ENCODE results near the gene WDR54.

The WDR54 gene, protein sequence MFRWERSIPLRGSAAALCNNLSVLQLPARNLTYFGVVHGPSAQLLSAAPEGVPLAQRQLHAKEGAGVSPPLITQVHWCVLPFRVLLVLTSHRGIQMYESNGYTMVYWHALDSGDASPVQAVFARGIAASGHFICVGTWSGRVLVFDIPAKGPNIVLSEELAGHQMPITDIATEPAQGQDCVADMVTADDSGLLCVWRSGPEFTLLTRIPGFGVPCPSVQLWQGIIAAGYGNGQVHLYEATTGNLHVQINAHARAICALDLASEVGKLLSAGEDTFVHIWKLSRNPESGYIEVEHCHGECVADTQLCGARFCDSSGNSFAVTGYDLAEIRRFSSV
- 0.08 to 2.9 (median 0.78) reads per million in 18 experiments for total RNA-seq

DNA sequence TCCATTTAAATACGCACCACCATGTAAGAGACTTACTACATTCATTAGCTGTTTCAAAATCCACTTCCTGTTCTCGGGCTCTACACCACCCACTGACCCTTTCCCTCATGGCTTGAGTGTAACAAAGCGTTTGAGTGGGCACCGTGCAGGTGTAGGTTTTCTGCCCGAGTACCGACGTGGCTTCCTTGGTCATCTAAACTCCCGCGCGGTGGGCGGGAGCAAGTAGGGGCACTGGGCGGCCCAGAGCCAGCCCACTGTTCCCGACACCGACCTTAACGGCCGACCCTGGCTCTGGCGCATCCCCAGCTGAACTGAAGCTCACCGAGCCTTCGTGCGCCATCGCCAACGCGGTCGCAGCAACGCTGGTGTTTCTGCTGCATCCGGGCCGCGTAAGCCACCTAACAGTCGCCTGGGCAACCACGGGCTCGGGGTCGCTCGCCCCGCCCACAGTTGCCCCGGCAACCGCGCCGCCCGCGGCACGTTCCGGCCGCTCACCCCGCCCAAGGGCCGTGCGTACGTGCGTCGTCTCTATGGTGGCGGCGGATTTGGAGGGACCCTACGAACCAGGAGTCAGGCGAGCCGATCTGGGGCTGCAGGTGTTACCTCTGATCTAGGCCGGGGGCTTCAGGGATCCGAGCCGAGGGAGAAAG, at the start of gene WDR54, which contains the start of gene C2orf81:
TSS of gene WDR54 (plus strand) at position 510 of the 650 bp plus-strand sequence. CDS start 424 bp downstream, outside the sequence.
TSS of gene C2orf81 (minus strand) at position 399 of the 650 bp plus-strand sequence. CDS start at position 340, 59 bp downstream.
- peak; percentile 68 to 81 for DNase-seq

DNA sequence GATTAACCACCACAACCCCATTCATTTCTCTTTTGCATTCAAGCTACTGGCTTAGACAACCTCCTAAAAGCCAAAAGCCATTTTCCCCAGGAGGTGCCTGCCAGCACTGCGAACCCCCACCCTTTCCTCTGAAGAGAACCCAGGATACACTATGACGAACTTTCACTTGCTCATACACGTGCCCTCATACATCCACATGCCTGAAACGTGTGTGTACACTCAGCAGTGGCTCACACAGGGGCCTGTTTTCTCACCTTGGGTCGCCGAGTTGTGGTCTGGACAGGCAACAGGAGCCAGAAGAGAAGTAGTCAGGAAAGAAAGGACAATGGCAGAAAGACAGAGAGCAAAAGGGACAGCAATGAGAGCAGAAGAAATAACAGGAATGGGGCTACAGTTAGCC, 48.9 kb upstream of the WDR54 start:
- no peak for DNase-seq

DNA sequence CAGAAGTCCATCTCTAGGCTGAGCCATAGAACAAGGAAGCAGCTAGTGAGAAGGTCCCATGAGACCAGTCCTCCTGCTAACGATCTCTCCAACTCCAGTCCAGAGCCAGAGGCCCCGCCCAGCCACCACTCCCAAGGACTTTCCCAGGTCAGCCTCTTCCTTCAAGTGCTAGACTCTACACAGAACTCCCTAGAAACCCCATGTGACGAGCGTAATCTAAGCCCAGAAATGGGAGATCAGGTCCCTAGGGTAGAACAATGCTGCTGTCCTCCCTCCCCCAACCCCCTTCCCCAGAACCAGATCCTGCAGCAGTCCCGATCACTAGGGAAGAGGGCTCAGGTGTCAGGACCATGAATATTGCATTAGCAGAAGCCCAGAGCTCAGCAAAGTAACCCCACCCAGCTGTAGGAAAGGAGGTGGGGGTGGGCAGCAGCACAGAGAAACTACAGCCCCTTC, 48.3 kb upstream of the WDR54 start:
- no peak for DNase-seq

DNA sequence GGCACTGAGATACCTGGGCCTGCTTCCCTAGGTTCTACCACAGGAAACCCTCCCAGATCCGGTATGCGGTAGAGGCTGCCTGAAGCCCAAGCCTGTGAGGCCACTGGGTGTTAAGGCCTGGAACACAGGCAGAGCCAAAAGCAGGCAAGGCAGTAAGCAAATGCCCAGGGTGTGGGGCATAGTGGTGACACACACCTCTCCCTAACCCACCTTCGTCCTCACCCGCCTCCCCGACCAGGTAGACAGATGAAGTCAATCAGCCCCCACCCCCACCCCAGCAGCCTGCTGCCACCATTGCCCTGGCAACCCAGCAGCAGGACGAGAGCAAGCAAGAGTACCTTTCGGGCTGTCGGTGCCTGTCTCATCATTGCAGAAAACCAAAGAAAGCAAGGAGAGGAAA, 47.5 kb upstream of the WDR54 start:
- no peak for DNase-seq

DNA sequence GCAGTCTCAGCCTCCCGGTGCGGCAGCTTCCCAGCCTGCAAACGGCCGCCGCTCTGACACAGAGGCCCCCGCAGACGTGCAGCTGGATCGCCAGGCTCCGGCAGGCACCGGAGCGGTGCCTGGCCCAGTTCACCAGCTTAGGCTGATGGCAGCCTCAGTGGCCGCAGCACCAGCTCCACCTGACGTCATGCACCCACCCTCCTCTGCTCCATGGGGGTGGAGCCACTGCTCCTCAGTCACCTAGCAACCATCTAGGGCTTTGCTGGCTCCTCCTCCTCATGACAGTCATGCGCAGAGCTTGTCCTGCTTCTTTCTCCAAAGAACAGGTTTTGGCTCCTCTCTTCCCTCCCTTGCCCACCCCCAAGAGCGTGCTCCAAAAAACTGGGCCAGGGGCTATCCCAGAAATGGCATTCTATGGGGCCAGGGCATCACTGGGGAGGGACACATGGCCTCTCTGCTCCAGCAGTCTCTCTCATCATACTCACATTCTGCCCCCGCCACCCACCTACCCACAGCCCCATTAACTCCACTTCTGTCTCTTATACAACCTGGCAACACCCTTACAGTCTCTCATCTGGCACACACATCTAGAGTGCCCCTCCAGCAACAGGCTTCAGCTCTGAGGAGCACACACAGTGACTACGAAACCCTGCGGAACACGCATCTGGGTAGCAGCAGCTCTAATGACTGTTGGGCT, 46.9 kb upstream of the WDR54 start:
- DNase-seq: no peak

DNA sequence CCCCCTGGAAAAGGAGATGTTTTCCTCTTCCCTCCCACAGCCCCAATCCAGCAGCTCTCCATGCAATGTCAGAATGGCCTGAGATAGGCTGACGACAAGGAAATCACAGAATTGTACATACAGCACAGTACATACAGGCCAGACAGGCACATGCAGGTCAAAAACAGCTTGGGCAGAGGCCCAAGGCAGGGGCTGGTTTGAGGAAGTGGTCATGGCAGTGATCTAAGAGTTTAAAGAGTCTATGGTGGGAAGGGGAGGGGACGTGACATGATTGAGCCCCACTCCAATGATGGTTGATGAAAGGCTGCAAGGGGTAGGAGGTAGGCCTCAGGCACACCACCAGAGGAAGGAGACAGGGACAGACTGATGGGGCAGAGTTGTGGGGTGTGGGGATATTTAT, 45.7 kb upstream of the WDR54 start:
- DNase-seq: no peak

DNA sequence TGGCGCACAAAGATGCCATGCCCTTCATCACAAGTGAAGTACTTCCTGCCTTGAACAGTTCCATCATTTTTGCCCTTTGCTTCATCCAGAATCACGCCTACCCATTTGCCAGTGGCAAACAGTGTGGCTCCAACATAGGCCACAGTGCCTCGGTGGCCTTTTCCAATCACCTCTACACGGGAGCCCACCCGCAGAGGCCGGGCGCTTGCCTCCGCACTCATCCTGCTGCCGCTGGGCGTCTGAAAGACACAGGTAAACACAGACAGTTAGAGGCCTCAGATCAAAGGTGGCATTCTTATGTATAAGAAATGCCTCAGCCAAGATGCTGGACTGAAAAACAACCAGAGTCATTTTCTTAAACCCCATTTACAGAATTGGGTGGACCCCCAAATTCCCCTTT, 43.5 kb upstream of the WDR54 start:
- DNase-seq: no peak

DNA sequence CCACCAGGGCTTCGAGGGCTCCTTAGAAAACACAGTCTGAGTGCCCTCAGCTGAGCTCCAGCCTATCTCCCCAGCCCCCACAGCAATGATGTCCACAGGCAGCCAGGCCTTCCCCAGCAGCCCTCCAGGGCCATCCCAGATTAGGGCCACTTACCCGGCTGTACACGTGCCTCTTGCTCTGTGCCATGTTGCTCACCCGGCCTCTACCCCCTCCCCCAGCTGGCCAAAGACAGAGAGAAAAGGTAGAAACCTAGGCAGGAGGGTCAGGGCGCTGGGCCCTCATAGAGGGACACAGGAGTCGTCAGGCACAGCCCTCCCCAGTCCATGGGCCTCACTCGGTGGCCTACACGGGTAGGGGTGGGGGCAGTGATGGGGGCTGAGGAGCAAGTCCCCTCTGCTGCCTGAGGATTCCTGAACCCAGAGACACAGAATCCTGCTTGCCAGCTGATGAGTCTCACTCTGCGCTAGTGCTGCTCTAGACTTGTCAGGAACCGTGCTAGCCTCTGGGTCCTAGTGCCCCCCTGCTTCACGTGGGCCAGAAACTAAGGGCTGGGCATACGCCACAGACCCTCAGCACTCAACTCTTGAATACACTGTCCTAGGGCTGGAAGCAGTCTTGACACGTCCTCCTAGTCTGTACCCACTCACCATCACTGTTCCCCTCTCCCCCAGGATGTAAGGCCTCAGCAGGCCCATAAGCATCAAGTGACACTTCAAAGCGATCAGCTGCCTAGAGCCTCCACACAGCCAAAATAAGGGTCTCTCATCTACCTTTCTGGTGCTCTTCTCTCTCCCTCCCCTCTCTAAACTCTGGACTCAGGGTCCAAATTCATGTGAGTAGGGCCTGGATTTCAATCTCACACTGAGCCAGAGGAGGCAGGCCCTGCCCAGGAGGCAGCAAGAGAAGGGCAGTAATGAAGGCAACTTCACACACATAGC, 41.4 kb upstream of the WDR54 start, which contains the start of gene DCTN1:
TSS of gene DCTN1 (minus strand) at position 461 of the 939 bp plus-strand sequence. CDS start at position 187, 274 bp downstream.
- DNase-seq: no peak

DNA sequence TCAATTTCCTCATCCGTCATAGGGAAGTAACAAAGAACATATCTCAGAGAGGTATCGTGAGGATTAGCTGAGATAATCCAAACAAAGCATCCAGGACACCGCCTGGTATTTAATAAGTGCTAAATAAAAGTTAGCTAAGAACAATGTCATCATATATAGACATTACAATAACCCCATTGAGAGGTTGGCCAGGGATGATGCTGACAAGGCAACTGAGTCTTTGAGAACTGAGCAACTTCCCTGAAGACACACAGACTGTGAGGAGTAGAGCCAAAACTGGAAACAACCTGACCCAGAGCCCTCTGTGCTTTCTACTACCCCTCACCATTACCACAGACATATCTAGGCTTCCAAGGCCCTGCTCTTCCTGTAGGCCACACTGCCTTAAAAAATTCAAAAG, 39.8 kb upstream of the WDR54 start:
- no peak for DNase-seq

DNA sequence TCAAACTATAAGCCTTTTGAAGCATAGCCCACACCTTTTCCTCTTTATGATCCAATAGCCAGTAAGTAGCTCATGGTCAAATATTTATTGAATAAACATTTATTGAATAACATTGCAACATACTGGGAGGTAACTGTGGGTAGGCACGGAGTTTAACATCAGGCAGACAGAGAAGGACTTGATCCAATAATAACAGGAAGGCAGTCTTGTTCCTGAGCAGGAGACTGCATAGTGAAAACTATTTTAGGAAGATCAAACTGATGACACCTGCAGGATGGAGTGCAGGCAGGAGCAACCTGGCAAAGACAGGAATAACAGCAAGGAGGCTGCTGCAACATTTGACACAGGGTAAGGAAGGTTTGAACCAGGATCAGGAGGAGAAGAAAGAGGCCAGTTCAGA, 38.3 kb upstream of the WDR54 start:
- DNase-seq: no peak

DNA sequence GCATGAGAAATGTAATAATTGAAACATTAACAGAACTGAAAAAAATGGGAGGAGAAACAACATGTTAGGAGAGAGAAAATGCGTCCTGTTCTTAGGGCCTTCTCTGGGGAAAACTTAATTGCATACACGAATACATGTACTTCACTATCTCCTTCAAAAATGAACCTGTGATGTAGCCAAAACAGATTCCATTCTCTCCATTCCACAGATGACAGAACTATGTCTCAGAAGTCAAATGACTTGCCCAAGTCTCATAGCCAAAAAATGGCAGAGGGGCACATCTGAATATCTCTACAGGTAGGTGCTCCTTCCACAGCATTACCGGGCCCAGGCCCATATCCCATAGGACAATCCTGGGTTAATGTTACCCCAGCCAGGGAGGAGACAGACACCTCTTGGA, 37.5 kb upstream of the WDR54 start:
- DNase-seq: no peak

DNA sequence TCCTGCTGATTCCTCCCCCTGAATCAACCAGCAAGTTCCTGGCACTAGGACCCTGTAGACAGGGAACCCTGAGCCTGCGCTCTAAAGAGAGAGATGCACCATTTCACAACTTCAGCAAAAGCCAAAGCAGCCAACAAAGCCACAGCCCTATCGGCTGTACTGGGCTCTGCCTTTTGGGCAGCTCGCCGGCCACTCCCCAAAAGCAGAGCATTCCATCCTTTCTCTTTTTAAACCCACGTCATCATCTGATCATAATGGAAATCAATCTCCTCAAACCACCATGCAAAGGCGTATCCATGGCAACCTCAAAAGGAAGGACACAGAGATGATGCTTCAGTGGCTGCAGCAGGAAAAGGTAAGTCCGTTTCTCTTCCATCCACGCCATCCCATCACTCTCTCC, 36.1 kb upstream of the WDR54 start:
- DNase-seq: no peak

DNA sequence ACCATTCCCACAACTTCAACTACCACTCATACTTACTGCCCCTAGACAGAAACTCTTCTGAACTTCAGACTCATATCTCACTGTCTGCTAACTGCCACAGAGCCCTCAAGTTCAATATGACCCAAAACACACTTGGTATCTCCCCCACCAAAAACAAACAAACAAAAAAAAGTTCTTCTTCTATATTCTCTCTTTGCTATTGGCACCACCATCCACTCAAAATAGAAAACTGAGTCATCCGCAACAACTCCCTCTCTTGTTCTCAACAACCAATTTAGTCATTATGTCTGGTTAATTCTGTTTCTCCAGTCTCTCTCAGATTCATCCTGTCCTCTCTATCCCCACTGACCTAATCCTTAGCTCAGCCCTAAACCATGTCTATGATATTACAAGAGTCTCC, 34.2 kb upstream of the WDR54 start:
- no peak for DNase-seq

DNA sequence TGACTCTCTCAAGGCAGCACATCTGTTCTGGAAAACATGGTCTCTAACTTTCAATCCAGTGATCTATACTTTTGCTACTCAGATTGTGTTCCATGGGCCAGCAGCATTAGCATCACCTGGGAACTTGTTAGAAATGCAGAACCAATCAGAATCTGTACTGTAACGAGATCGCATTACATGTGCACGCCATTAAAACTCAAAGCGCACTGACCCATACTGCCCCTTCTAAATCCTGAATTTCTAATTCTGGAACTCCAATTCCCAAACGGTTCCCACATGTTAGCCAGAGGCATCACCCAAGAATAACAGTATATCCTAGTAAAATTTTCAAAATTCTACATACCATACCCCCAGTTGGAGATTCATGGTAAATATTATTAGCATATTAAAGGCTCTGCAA, 30.9 kb upstream of the WDR54 start:
- DNase-seq: no peak

DNA sequence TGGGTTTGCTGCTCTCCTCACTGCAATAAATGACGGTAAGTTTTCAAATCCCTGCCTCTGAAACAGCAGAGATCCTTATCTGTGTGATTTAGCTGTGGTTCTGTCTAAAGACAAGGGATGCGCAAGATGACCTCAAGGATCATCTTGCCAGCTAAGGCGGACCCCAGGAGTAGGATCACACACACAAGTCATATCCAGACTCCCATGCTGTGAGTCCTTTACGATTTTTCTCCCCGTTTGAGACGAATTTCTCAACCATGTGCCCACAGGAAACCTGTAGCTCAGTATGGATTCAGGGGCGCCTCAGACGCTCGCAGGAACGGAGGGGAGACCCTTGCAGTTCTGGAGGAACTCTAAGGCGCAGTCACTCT, 30.3 kb upstream of the WDR54 start:
- DNase-seq: no peak

DNA sequence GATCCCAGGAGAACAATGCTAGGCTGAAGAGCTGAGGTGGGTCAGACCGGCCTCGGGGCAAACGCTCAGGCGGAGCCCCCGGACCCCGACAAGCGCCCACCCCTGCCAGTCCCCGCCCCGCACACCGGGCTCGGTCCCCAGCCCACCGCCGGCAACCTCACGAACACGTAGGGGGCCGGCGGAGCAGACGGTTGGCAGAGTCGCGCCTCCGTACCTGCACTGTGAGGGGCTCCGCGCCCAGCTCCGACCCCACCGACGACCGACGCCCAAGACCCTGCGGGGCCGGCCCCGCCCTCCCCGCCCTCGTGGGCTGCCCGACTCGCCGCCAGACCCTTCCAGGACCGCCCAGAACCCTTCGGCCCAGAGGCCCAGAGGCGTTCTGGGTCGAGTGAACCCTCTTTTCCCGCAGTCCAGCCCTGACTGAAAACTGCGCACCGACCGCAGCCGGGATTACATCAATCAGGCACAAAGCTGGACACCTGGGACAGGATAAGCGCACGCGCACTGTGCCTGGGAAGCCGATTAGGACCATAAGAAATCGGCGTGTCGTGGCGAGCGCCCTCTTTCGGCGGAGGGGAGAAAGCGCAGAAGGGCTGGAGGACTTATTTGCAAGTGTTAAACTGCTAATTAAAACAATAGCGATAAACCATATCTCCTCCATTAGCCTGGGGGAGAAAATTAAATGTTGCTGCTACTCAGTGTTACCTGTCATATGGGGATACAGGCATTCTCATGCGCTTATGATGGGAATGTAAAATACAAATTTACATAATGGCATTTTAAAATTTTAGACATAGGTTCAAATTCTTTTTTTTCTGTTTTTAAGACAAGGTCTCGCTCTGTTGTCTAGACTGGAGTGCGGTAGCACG, 29.7 kb upstream of the WDR54 start:
- peak; percentile 95 to 96 for DNase-seq

DNA sequence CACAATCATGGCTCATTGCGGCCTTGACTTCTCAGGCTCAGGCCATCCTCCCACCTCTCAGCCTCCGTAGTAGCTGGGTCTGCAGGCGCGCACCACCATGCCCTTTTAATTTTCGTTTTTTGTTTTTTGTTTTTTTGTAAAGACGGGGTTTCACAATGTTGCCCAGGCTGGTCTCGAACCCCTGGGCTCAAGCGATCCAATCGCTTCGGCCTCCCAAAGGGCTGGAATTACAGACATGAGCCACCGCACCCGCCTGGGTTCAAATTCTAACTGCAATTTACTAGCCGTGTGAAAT, 29.1 kb upstream of the WDR54 start:
- no peak for DNase-seq

DNA sequence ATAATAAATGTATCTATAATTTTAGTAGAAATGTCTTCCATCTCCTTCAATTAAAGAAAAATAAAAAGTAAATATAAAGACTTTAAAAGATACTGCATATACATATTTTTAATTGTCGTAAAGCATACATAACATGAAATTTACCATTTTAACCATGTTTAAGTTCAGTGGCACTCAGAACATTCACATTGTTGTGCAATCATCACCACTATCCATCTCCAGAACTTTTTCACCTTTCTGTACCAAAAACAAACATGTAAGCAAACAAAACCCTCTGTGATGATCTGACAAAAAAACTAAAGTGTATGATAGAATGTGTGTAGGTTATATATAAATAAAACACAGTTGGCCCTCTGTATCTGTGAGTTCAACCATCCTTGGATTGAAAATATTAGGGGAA, 28.0 kb upstream of the WDR54 start:
- DNase-seq: no peak

DNA sequence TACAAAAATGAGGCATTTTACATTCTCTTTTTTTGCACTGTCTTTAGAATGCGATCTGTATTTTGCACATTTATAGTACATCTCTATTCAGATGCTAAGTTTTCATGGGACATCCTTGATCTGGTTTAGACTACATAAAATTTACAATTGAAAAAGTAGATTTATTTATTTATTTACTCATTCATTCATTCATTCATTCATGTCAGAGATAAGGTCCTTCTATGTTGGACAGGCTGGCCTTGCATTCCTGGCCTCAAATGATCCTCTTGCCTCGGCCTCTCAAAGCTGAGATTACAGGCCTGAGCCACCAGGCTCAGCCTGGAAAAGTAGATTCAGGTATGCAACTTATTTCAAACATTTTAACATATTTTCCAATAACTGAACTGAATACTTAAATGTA, 25.4 kb upstream of the WDR54 start:
- DNase-seq: no peak

DNA sequence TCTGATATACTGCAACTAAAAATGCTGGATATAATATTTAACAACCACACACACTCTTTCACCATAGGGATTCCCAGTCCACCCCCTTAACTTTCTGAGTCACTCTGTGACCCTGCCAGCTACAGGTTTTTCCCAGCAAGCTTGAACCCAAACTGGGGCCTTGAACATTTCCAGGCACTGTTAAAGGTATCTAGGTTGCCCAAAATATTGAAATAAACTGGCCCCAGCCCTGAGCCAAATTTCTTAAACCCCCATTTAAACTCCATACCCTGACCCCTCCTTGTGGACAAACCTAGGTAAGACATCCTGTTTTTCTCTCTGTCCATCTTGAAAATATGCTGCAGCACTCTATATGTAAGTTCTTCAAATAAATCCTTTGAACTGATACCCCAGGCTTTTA, 21.7 kb upstream of the WDR54 start:
- DNase-seq: peak; percentile 11 to 48

DNA sequence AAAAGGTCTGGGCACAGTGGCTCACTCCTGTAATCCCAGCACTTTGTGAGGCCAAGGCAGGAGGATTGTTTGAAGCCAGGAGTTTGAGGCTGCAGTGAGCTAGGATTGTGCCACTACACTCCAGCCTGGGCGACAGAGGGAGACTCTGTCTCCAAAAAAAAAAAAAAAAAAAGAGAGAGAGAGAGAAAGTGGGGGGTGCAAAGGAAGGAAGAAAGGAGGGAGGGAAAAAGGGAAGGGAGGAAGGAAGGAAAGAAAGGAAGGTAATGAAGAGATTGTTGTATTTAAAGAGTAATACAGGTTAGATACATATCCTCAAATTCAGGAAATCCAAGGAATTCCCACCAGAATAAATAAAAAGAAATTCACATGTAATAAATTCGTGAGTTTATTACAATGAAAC, 19.6 kb upstream of the WDR54 start:
- DNase-seq: no peak

DNA sequence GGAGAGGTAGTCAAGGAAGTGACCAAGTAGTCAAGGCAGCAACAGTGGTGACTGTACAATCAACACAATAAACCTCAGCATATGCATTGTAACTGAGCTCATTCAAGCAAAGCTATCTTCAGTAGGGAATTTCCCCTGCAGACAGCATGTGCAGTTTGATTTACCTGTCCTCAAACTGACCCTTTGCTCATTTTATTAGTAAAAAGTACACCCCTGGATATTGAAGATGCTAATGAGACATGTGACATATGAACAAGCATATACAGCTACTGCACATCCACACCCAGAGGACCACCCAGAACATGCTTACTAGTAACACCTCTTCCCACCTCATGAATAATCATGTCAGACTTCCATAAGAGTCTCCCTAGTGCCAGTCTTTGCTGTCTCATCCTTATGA, 15.5 kb upstream of the WDR54 start:
- no peak for DNase-seq

Data from inflammatory macrophage (primary cell).